ENCODE results near the gene OSTN. TPM values are rescaled to one million over a fixed set of nuclear protein-coding genes. Genes with fewer than 3 reads are reported as not detected.

OSTN gene
- total RNA-seq, 4 donors from 2014 or later = not detected

GRCh38 chr3:191253089-191253799 lies 54.2 kb downstream of the OSTN start:
- WGBS = 77% methylated on average over 6 of the region's 6 CpGs
- H3K27me3 ChIP-seq = no peaks in the 10 kb centered on the region
- no peak for TF ChIP-seq POLR2AphosphoS5 (IDR thresholded peaks at IDR 0.05)
- TF ChIP-seq EP300 (IDR thresholded peaks at IDR 0.05) = no peak
- no peak for TF ChIP-seq CTCF (IDR thresholded peaks at IDR 0.05)
- TF ChIP-seq POLR2A (IDR thresholded peaks at IDR 0.05; ENCODE audit: low read depth) = no peak
- H3K4me3 ChIP-seq = no peak overlapping the region
- no peak for DNase-seq (ENCODE audit: extremely low spot score)
- intact Hi-C loops (cut with DNase I) = no loop called here
- H3K9me3 ChIP-seq = no peaks in the 10 kb centered on the region
- no peak overlapping the region for H3K27ac ChIP-seq (replicated peaks in 1 of 4)
- H3K36me3 ChIP-seq = no peaks in the 10 kb centered on the region
- no peaks in the 10 kb centered on the region for H3K4me1 ChIP-seq

GRCh38 chr3:191254098-191254873 lies 55.2 kb downstream of the OSTN start:
- Histone ChIP-seq H3K27me3 (no peaks in the 10 kb centered on the region), H3K27ac (replicated peaks in 1 of 4) (no peak overlapping the region), H3K4me3 (no peak overlapping the region), H3K9me3 (no peaks in the 10 kb centered on the region), H3K4me1 (peaks cover 0 to 4% (median 0%) of the 10 kb centered on the region in 4 donors), H3K36me3 (no peaks in the 10 kb centered on the region)
- TF ChIP-seq POLR2A (IDR thresholded peaks at IDR 0.05; ENCODE audit: low read depth) (no peak), POLR2AphosphoS5 (IDR thresholded peaks at IDR 0.05) (no peak), CTCF (IDR thresholded peaks at IDR 0.05) (no peak), EP300 (IDR thresholded peaks at IDR 0.05) (no peak)
- no peak for DNase-seq (ENCODE audit: extremely low spot score)
- intact Hi-C loops (cut with DNase I) = no loop called here
- 89% methylated on average over 3 of the region's 3 CpGs for WGBS

GRCh38 chr3:191255156-191255555 lies 56.1 kb downstream of the OSTN start:
- Histone ChIP-seq H3K4me1 (peaks cover 0 to 4% (median 0%) of the 10 kb centered on the region in 4 donors), H3K36me3 (no peaks in the 10 kb centered on the region), H3K4me3 (no peak overlapping the region), H3K27me3 (no peaks in the 10 kb centered on the region), H3K9me3 (no peaks in the 10 kb centered on the region), H3K27ac (replicated peaks in 1 of 4) (no peak overlapping the region)
- DNase-seq (ENCODE audit: extremely low spot score) = no peak
- TF ChIP-seq CTCF (IDR thresholded peaks at IDR 0.05) (no peak), EP300 (IDR thresholded peaks at IDR 0.05) (no peak), POLR2A (IDR thresholded peaks at IDR 0.05; ENCODE audit: low read depth) (no peak), POLR2AphosphoS5 (IDR thresholded peaks at IDR 0.05) (no peak)
- WGBS = 95% methylated on average over 5 of the region's 5 CpGs
- intact Hi-C loops (cut with DNase I) = no loop called here

- Histone ChIP-seq H3K4me1 (peaks cover 0 to 4% (median 0%) of the 10 kb centered on the region in 4 donors), H3K4me3 (no peak overlapping the region), H3K27me3 (no peaks in the 10 kb centered on the region), H3K9me3 (no peaks in the 10 kb centered on the region), H3K36me3 (no peaks in the 10 kb centered on the region), H3K27ac (replicated peaks in 1 of 4) (no peak overlapping the region)
- intact Hi-C loops (cut with DNase I) = no loop called here
- TF ChIP-seq POLR2AphosphoS5 (IDR thresholded peaks at IDR 0.05) = no peak
- TF ChIP-seq POLR2A (IDR thresholded peaks at IDR 0.05; ENCODE audit: low read depth) = no peak
- no peak for TF ChIP-seq CTCF (IDR thresholded peaks at IDR 0.05)
- no peak for TF ChIP-seq EP300 (IDR thresholded peaks at IDR 0.05)
- no peak for DNase-seq (ENCODE audit: extremely low spot score)
These were observed 57.4 kb downstream of the OSTN start for GRCh38 chr3:191256405-191256804.
